Astrocyte (in vitro differentiated cells and primary cell): ENCODE data around the gene ALDH1B1.

Experiments used
- EZH2 ChIP-seq: IDR thresholded peaks from 2 replicates; pipeline ENCODE4 v1.6.1; 2012; ENCODE audit warnings: mild to moderate bottlenecking, low read length, inconsistent platforms; ENCODE audit not compliant: insufficient read depth
- TF ChIP-seq, protein P1 (sequence below): IDR thresholded peaks from 2 replicates; pipeline ENCODE4 v1.5.1; 2011; ENCODE audit warnings: low read depth, mild to moderate bottlenecking, inconsistent platforms, low read length, moderate library complexity; ENCODE audit not compliant: insufficient read depth

DNA sequence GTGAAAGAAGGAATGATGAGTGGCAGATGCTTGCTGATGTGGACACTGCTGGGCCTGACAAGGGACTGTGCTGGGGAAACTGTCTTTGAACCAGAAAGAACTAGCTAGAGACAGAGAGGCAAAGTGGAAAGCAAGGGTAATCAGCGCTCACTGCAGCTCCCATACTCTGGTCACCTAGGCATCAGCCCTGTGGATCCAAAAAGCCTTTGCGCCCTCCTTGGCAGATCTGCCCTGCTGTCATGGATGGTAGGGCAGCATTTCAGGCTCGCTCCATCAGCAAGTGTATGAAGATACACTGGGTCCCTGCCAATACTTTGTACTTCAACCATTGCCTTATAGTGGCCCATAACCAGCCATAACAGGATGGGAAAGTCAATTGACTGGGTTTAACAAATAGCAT lies 6.6 kb upstream of the ALDH1B1 start:
- TF ChIP-seq, protein P1, sequence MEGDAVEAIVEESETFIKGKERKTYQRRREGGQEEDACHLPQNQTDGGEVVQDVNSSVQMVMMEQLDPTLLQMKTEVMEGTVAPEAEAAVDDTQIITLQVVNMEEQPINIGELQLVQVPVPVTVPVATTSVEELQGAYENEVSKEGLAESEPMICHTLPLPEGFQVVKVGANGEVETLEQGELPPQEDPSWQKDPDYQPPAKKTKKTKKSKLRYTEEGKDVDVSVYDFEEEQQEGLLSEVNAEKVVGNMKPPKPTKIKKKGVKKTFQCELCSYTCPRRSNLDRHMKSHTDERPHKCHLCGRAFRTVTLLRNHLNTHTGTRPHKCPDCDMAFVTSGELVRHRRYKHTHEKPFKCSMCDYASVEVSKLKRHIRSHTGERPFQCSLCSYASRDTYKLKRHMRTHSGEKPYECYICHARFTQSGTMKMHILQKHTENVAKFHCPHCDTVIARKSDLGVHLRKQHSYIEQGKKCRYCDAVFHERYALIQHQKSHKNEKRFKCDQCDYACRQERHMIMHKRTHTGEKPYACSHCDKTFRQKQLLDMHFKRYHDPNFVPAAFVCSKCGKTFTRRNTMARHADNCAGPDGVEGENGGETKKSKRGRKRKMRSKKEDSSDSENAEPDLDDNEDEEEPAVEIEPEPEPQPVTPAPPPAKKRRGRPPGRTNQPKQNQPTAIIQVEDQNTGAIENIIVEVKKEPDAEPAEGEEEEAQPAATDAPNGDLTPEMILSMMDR, result no peak
- TF ChIP-seq EZH2, result no peak
